Measurements from ENCODE around the gene HNRNPUL2. TPM values are rescaled to one million over a fixed set of nuclear protein-coding genes. Genes with fewer than 3 reads are reported as not detected.

The HNRNPUL2 gene
- total and polyA plus RNA-seq, 2 donors (not counting 3 experiments of a cell fraction or from before 2014, with no cell fraction given): 18.3 to 56.2 TPM

DNA sequence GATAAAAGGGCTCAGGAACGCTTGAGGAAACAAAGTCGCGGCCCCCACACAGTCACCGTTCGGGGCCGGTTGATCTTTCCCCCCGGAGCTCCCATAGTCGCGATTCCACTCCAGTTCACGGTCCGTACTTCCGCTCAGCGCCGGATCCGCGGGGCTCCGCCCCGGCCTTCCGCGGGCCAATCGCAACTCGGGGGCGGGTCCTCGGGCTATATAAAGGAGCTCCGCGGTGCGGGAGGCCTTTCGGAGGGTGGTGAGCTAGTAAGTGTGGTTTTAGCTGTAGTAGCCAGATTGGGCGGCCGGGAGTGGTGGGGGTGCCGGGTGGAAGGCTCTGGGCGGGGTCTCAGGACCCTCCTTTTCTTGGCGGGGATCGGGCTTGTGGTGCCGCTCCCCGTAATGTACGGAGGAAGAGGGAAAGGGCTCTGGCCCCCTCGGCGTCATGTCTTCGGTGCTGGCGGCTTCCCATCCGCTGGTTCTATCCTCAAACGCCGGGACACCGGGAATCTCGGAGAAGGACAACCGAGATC lies 62.1 kb downstream of the HNRNPUL2 start, which contains the start of the genes C11orf98 and CSKMT:
Gene C11orf98, minus strand, starts transcription at position 136 of the 524 bp plus-strand sequence. Its CDS starts 41 bp downstream, at position 95.
Gene CSKMT, plus strand, starts transcription at position 238 of the 524 bp plus-strand sequence. CDS start 568 bp downstream, outside the sequence.
- POLR2A ChIA-PET: interaction anchor here (0.6 to 2.2 kb wide), 38 partner anchors 10 to 327 kb away, joined by 3 to 71 read pairs (median 6); partner anchors contain the start of genes AHNAK, B3GAT3, EEF1G and EML3
- peaks cover 33% of the 10 kb centered on the region for H3K79me2 ChIP-seq (ENCODE audit: control insufficient read depth, insufficient read depth, low read length)
- peak within 1 kb of the TSS; percentile 42 to 83 (median 59) for H3K4me3 ChIP-seq (replicated peaks in 1 of 3; ENCODE audit: insufficient read depth in 1 of 3, low read depth in 1 of 3, low read length in 3 of 3)
- H3K4me1 ChIP-seq (ENCODE audit: control insufficient read depth, extremely low read depth, insufficient read depth, low read length): peaks cover 16% of the 10 kb centered on the region
- peak; percentile 100 for TF ChIP-seq POLR2A (IDR thresholded peaks at IDR 0.05; ENCODE audit: low read depth, low read length)
- TF ChIP-seq, protein P1, sequence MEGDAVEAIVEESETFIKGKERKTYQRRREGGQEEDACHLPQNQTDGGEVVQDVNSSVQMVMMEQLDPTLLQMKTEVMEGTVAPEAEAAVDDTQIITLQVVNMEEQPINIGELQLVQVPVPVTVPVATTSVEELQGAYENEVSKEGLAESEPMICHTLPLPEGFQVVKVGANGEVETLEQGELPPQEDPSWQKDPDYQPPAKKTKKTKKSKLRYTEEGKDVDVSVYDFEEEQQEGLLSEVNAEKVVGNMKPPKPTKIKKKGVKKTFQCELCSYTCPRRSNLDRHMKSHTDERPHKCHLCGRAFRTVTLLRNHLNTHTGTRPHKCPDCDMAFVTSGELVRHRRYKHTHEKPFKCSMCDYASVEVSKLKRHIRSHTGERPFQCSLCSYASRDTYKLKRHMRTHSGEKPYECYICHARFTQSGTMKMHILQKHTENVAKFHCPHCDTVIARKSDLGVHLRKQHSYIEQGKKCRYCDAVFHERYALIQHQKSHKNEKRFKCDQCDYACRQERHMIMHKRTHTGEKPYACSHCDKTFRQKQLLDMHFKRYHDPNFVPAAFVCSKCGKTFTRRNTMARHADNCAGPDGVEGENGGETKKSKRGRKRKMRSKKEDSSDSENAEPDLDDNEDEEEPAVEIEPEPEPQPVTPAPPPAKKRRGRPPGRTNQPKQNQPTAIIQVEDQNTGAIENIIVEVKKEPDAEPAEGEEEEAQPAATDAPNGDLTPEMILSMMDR (IDR thresholded peaks at IDR 0.05; ENCODE audit: extremely low read depth in 1 of 2, insufficient read depth in 1 of 2, low read depth in 1 of 2, low read length in 2 of 2): no peak
- TF ChIP-seq JUN (IDR thresholded peaks at IDR 0.05; ENCODE audit: borderline replicate concordance, insufficient read depth, insufficient read length, low read depth): no peak
- TF ChIP-seq POLR2AphosphoS5 (IDR thresholded peaks at IDR 0.05; ENCODE audit: insufficient read depth, low read depth, low read length): peak; percentile 100
- CTCF ChIA-PET: interaction anchor here (0.9 to 2.5 kb wide), 16 partner anchors 10 to 271 kb away, joined by 3 to 15 read pairs (median 6); partner anchors contain the start of genes B3GAT3, BSCL2, GNG3 and INTS5
- peak within 1 kb of the TSS; percentile 83 for H3K4me2 ChIP-seq (ENCODE audit: insufficient read depth, low read length)
- H3K36me3 ChIP-seq (ENCODE audit: control insufficient read depth in 2 of 2, extremely low read depth in 1 of 2, insufficient read depth in 2 of 2, low read length in 2 of 2): peaks cover 0 to 2% of the 10 kb centered on the region in 2 experiments
- peak within 1 kb of the TSS; percentile 4 for H2AFZ ChIP-seq (ENCODE audit: low read depth, low read length)
- intact Hi-C loops (cut with micrococcal nuclease): loop anchor here (1.0 to 5.0 kb wide), 4 partner anchors 12 to 53 kb away; partner anchors contain the start of genes BSCL2, EML3, GNG3 and INTS5
- no peaks in the 10 kb centered on the region for H3K9me1 ChIP-seq (replicated peaks; ENCODE audit: control insufficient read depth, extremely low read depth, insufficient read depth, low read length)
- H3K9me3 ChIP-seq (replicated peaks; ENCODE audit: control insufficient read depth, insufficient read depth, low read length): no peaks in the 10 kb centered on the region
- H3K9ac ChIP-seq (replicated peaks; ENCODE audit: extremely low read depth, insufficient read depth, low read length): peak within 1 kb of the TSS; percentile 69
- dilution Hi-C loops (cut with MboI; ENCODE audit: extremely low pct_ligation_motif_present, low sequenced_read_pairs): no loop called here
- FAIRE-seq (peak; percentile 93), DNase-seq (ENCODE audit: low read depth, low spot score) (peak; percentile 95)
- H3K27ac ChIP-seq (ENCODE audit: insufficient read depth, low read depth, low read length): peak within 1 kb of the TSS; percentile 44
- H4K20me1 ChIP-seq (replicated peaks; ENCODE audit: control insufficient read depth, extremely low read depth, insufficient read depth, low read length): no peaks in the 10 kb centered on the region
- no peaks in the 10 kb centered on the region for H3K27me3 ChIP-seq (ENCODE audit: control insufficient read depth in 2 of 2, insufficient read depth in 2 of 2, low read length in 2 of 2)
- TSS peak; percentile 88 for BruUV-seq (replicated peaks)
